HG02870 (cell line): ENCODE results near the gene NEO1.

ENCODE experiments used
- ATAC-seq: cut with Tn5 transposase; IDR thresholded peaks from one replicate; pipeline ENCODE4 v1.9.1; 2021; ENCODE audit warnings: mild to moderate bottlenecking, moderate library complexity; ENCODE audit not compliant: unreplicated experiment

NEO1 gene

DNA sequence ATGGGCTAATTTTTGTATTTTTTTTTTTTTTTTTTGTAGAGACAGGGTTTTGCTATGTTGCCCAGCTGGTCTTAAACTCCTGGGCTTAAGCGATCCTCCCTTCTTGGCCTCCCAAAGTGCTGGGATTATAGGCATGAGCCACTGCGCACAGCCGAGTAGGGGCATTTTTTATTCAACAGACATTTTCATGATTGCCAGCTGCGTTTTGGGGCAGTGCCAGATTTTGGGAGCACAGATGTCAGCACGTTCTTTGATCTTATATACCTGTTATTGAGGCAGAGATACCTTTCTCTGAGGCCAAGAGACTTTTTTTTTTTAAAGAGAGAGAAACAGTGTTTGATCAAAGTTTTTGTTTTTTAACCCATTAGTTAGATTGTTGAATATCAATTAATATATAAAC, 16.8 kb downstream of the NEO1 start:
- ATAC-seq = no peak

DNA sequence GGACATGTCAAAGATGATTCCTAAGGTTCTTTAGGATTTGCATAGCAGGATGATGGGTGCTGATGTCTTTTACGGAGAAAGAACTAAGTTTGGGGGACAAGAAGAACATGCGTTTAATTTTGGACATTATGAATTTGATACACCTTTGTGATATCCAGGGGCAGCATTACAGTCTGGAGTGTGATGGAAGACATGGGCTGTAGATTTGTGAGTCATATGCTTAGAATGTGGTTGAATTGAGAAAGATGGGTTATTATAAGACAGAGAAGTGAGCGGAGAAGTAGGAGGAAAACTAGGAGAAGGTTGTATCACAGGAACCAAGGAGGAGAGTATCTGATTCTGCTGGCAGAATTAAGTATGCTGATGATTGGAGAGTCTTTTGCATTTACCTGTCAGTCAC, 20.6 kb downstream of the NEO1 start:
- ATAC-seq = no peak

DNA sequence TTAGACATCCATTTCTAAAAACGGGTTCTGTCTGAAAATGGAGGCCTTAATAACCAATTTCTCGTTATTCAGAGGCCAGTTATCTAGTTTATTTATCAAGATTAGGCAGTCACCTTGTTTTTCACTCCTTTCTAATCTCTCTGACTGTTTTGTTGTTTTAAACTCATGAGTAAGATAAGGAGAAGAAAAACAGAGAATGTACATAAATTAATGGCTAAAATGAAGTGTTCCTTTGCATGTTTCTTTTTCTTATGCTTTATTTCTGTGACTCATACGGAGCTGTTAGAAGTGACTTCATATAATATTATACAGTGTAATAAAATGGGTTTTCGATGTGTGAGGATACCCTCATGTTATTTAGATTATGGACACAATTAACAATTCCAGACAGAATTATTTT, 22.0 kb downstream of the NEO1 start:
- ATAC-seq = no peak

DNA sequence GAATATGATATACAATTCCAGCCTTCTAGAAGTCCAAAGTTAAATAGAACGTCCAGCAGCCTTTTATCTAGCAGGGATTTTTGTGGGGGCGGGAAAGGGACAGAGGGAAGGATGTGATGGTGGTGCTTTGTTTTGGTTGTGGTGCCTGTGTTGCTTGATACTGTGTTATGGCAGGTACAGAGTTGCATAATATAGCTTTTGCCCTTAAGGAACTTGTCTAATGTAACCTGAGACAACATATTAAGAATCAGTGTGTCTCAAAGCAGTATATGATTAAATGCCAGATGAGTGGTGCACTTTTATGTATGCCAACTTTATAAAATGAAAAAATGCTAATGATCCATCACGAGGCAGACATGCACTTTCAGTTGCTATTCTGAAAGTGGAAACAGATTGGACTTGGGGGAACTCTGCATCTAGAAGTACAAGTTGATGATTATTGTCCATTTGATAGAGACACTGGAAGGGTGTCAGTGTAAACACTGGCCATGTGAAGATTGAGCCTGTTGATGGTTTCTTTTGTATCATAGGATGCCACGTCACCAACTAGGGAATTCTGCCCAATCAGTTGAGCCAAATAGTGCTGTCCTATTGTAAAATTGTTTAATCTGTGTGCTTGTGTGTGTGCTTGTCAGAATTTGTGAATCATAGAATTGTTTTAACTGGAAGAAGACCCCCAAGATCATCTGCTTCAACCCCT, 23.0 kb downstream of the NEO1 start:
- ATAC-seq = no peak

DNA sequence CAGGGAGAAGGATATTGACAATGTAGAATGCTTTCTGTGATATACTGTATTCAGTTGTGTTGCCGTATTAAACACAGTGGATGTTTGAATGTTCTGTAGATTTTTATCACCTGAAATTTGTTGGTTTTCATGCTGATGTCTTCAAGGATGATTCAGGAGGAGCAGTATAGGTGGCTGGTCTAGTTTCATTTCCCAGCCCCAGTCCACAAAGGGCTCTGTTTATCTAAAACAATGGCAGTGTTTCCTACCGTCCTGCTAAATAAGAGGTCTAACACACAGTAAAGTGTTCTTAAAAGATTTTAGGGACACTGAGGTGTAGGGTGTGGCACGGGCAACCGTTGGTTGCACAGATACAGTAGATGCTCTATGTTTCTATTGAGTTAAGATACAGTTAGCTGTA, 26.0 kb downstream of the NEO1 start:
- ATAC-seq = no peak

DNA sequence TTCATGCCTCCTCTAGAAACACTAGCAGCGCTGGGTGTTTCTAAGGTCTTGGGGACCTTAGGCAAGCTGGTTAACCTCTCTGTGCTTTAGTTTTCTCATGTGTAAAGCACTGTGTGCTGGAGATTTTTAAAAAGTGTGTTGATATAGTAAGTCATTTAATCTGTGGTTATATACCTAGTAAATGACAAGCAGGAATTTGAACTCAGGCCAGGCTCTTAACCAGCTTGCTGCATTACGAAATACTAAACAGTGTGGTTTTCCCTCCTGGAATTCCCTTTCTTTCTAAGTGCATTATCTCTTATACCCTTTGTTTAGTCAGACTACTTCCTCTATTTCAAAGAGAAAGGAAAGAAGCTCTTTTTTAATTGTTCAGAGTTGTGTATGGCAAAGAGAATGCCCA, 26.5 kb downstream of the NEO1 start:
- ATAC-seq = no peak

DNA sequence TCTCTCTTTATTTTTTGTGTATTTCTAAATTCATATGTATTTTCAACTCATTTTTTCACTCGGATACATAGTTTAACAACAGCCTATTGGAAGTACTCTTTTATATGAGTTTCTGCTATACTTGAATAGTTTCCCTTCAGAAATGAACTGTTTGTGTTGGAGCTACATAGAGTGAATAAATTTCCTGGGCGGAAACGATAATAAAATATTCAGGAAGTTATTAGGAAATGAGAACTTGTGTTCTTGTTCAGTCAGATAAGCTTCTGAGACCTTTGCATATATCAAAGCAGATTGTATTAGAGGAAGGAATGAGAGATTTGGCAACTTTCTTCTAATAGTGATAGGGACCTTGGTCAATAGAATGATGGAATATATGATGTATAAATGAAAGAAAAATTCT, 27.3 kb downstream of the NEO1 start:
- ATAC-seq = no peak

DNA sequence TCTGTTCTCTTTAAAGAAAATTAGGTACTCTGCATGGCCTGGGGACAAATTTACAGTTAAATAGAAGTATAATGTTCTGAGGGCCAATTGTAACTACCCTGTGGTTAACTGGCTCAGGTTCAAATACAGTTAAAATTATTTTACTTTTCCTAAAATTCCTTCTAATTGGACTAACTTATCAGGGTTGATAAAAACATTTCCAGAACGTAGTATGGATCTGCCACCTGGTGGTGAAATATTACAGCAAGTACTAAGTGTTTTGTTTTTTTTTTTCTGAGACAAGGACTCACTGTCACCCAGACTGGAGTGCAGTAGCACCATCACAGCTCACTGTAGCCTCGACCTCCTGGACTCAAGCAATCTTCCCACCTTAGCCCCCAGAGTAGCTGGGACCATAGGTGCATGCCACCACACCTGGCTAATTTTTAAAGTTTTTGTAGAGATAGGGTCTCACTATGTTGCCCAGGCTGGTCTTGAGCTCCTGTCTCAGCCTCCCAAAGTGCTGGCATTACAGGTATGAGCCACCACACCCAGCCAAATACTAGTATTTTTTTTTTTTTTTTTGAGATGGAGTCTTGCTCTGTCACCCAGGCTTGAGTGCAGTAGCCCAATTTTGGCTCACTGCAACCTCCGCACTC, 29.2 kb downstream of the NEO1 start:
- no peak for ATAC-seq

DNA sequence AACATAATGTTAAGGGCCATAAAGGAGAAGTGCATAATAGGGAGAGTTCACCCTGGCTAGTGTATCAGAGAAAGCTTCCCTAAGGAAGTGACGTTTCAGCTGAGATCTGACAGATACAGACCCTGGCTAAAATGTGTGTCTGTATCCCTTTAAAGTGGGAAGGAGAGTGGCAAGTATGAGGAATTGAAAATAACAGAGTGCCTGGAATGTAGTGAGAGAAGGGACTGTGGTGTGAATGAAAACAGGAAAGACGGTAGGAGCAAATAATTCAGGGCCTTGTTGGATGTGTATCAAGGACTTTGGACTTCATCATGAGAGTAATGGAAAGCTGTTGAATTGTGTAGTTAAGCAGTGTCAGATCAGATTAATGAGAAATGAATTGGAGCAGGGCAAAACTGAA, 30.5 kb downstream of the NEO1 start:
- no peak for ATAC-seq

DNA sequence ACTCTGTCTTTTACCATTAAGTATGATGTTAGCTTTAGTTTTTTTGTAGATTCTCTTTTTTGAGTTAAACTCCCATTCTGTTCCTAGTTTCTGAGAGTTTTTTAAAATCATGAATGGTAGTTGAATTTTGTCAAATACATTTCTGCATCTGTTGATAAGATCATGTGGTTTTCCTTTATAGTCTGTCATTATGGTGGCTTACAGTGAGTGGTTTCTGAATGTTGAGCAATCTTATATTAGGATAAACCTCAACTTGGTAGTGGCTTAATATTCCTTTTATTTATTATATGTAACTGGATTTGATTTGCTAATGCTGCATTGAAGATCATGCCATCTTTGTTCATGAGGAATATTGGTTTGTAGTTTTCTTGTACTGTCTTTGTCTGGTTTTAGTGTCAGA, 34.8 kb downstream of the NEO1 start:
- ATAC-seq = no peak

DNA sequence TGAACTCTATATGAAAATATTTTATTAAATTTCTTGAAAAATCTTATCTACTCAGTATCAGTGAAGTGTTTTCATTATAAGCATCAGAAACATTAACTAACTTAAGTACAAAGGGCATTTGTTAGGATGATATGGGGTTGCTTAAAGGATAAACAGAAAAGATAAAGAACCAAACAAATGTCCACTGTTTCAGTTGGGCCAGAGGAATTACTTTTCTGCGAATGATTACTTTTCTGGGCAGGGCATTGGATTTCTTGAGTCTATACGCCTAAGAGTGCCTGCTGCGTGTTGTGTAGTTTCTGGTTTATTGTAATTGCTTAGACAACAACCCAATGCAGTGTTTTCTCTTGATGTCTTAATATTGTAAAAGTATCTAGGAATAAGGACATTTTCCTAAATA, 52.8 kb downstream of the NEO1 start:
- ATAC-seq = no peak

DNA sequence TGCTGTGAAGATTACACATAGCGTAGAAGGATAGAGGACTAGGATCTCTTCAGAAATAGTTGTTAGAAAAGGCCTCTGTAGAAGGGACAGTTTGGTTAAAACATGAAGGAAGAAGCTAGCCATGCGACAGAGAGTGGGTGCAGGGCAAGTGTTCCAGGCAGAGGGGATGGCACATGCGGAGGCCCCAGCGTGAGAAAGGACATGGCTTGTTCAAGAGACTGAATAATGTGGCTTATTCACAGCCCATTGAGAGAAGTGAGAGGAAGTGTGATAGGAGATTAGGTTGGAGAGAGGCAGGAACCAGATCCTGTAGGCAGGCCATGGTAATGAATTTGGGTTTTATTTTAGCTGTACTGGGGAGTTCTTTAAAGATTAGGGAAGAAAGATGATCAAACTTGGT, 56.4 kb downstream of the NEO1 start:
- ATAC-seq = no peak

DNA sequence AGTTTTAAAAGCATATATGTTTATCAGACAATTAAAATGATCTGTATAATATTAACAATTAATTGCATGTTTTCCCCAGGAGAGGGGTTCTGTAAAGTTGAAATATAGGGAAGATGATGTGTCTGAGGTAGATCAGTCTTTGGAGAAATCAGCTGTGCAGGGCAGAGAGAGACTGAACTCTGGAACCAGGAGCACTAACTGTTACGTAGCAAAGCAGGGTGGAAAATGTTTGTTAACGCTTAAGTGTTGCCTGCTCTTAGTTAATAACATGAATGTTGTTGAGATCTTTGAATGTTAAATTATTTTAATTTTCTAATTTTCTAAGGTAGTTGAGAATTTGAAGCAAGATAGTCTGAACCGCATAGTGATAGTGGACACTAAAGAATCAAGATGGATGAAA, 57.5 kb downstream of the NEO1 start:
- ATAC-seq = no peak

DNA sequence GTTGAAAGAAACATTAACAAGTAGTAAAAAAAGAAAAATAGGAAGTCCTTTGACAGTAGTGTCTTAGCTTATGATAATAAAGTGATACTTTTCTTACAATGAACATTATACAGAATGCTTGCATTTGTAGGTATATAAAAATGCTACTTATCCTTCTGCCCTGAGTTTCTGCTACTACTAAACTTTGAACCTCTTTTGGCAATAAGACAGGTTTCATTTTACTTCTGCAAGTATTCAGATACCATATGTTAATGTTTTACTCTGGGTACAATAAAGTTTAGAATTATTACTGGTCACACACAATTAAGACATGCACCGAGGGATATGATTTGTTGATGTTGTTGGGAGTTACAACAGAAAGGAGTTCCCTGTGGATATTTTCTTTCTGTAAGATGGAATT, 57.9 kb downstream of the NEO1 start:
- no peak for ATAC-seq

DNA sequence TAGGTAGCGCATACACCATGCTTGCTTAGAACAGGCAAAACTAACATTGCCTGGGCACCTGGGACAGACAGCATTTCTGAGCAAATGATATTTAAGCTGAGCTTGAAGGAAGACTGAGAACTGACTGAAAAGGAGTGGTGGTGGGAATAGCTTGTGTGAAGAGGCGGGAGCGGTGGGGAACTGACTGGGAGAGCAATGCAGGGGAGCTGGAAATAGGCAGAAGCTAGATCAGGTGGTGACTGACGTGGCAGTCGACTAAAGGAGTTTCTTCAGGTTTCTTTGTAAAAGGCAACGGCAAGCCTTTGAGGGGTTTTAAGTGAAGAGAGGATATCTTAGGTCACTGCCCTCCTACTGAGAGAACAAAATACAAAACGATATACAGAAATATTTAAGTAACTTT, 61.8 kb downstream of the NEO1 start:
- no peak for ATAC-seq

DNA sequence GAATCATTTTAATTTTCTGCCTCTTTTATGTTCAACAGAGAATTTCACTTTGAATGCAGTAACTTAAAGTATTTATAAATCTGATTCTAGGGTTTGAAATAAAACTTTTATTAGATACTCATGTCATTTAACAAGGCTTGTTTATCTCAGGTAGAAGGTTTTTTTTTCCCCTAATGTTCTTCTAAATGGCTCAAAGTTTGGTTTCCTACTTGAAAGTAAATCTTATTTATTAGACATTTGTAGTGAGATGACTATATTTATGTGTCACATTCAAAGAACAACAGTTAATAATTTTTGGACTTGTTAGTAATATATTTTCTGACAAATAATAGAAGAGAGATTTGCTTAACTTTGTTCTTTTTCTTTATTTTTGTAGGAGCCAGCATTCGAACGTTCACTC, 63.9 kb downstream of the NEO1 start:
- no peak for ATAC-seq

DNA sequence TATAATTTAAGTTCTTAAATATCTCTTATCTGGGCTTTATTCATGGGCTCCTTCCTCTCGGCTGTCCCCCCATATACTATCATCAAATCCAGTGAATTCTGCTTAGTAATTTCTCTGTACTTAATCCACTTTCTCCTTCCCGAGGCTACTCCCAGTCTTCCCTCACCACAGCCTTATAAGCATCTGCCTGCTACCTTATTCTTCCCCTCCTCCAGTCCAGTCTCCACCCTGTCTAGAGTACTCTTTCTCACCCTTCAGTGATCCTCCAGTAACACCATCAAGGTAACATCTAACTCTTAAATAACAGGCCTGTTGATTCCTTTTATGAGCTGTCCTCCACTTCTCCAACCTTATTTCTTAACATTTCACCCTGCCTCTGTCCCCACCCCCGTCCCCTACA, 65.8 kb downstream of the NEO1 start:
- ATAC-seq = no peak

DNA sequence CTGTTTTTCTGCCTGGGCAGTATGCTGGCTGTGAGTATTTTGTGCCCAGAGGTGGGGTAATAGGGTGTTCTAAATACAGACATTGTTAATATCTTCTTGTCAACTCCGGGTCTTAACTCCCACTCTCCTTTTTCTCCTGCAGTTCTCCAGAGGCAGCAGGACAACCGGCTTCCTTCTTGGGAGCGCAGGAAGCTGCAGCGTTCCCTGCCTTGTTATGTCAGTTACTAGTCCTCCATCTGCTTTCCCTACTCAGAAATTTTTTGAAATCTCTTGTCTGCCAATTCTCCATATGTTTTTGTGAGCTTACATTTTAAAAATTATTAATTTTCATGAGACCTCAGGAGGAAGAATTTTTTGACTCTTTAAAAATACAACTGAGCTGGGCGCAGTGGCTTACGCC, 67.2 kb downstream of the NEO1 start:
- ATAC-seq = no peak

DNA sequence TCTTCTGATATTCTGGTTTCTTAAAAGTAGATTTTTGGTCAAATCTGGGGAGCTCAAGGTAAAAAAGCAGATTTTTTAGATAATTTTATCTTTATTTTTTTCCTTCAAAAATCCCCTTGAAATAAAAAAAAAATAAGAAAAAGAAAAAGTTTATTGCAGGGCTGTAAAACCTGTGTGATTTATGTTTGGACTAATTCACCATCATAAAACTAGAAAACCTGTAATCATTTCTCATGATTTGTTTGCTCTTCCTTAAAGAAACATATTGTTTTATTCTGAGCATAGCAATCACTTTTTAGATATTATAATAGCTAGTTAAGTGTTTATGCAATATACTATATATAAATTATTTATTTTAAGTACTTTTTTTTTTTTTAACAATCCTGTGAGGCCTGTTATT, 68.0 kb downstream of the NEO1 start:
- ATAC-seq = no peak

DNA sequence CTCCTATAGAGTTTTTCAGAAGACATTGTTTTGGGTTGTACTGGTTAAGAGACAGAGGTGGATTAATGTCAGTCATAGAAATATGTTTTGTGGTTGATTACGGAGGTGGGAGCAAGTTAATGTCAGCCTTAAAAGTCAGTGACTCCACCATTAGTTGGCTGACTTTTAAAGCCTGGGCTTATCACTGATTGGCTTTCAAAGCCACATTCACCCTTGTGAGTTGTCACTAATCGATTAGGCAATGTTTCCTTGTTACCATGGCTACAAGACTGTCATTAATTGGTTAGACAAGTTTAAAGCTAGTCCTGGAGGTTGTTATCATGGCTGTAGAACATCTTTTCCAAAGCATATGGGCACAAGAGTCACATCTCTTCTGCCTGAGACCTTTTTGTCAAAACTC, 73.0 kb downstream of the NEO1 start:
- ATAC-seq = no peak

DNA sequence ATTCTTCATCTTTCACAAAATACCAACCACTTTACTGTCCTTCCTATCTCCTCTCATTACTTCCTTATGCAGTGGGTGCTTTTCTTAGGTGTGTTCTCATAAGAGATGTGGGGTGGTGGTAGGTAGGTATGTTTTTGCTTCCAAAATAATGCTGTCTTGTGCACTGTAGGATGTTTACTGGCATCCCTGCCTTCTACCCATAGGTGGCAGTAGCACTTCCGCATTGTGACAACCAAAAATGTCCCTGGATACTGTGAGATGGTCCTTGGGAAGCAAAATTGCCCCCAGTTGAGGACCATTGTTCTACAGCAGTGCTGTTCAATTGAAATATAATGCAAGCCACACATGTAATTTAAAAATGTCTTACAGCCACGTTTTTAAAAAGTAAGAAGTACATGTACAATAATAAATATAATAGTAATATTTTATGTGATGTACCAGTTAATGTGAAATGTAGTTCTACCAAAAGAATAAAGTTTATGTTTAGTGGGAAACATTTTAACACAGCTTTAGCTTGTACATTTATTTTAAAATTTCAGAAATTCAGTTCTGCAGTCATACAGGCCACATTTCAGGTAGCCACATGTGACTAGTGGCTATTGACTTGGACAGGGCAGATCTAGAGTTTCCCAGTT, 75.2 kb downstream of the NEO1 start:
- no peak for ATAC-seq

DNA sequence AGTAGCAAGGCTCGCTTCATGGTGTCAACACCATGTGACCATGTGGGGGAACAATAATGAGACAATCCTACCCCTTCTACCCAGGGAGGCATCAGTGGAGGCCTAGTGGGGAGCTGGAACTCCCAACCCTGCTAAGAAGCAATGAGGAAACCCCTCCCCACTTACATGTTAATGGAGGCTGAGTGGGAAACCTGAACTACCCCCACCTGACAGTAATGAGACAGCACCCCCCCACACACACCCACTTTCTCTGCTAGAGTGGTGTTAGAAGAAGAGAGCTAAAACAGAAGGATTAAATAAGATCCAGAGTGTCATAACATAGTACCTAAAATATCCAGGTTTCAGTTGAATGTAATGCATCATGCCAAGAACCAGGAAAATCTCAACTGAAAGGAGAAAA, 78.6 kb downstream of the NEO1 start:
- ATAC-seq = no peak

DNA sequence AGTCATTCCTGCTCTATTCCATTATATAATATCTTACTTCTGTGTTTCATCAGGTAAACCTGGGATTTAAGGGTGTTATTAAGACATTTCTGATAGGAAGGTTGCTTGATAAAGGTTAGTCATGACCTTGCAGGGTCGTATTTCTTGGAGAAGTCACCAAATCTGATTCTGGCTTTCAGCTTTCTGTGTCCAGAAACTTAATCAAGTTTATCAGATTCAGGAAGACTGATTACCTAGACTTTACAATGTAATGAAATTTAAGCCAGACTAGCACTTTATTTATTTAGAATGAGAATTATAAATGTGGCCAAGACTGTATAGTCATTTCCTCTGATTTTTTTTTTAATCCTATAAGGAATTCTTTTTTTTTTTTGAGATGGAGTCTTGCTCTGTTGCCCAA, 81.9 kb downstream of the NEO1 start:
- no peak for ATAC-seq
